HUES48 (cell line): ENCODE data around the gene ASB1.
"Not testable (repeated sequence)": the region's sequence is repeated elsewhere in the genome, so short reads cannot be mapped to it uniquely, and the experiment has no call there.

Source experiments
- H3K27ac ChIP-seq: one replicate; pipeline ENCODE4 v1.7.0; 2013; ENCODE audit warnings: low read depth, low read length, inconsistent platforms
- H3K27me3 ChIP-seq: 2 replicates; pipeline ENCODE4 v1.6.1; 2013; ENCODE audit warnings: mild to moderate bottlenecking, low read length; ENCODE audit not compliant: control insufficient read depth, insufficient read depth
- H3K36me3 ChIP-seq: 2 replicates; pipeline ENCODE4 v1.6.1; 2013; ENCODE audit warnings: low read length; ENCODE audit not compliant: control insufficient read depth, insufficient read depth
- H3K4me1 ChIP-seq: 2 replicates; pipeline ENCODE4 v1.6.1; 2013; ENCODE audit warnings: mild to moderate bottlenecking, low read length; ENCODE audit not compliant: control insufficient read depth, insufficient read depth
- H3K4me3 ChIP-seq: 2 replicates; pipeline ENCODE4 v1.5.1; 2013; ENCODE audit warnings: mild to moderate bottlenecking, low read depth, low read length
- H3K9ac ChIP-seq: 2 replicates; pipeline ENCODE4 v1.6.1; 2013; ENCODE audit warnings: mild to moderate bottlenecking, low read depth, low read length, moderate library complexity
- H3K9me3 ChIP-seq: 2 replicates; pipeline ENCODE4 v1.6.1; 2013; ENCODE audit warnings: low read length; ENCODE audit not compliant: control insufficient read depth, insufficient read depth

The ASB1 gene

GRCh38 chr2:238434846-238435751, 8.4 kb downstream of the ASB1 start:
- Histone ChIP-seq H3K4me3 (no peak overlapping the region), H3K27ac (no peak overlapping the region), H3K4me1 (no peaks in the 10 kb centered on the region), H3K36me3 (peaks cover 77% of the 10 kb centered on the region), H3K9me3 (no peaks in the 10 kb centered on the region), H3K27me3 (no peaks in the 10 kb centered on the region), H3K9ac (no peak overlapping the region)

GRCh38 chr2:238435752-238436096, 9.0 kb downstream of the ASB1 start:
- Histone ChIP-seq H3K9ac (no peak overlapping the region), H3K9me3 (no peaks in the 10 kb centered on the region), H3K4me1 (no peaks in the 10 kb centered on the region), H3K27ac (no peak overlapping the region), H3K4me3 (no peak overlapping the region), H3K27me3 (no peaks in the 10 kb centered on the region), H3K36me3 (peaks cover 77% of the 10 kb centered on the region)

- Histone ChIP-seq H3K4me1 (no peaks in the 10 kb centered on the region), H3K27me3 (no peaks in the 10 kb centered on the region), H3K36me3 (peaks cover 66% of the 10 kb centered on the region), H3K9ac (no peak overlapping the region), H3K4me3 (no peak overlapping the region), H3K27ac (no peak overlapping the region), H3K9me3 (no peaks in the 10 kb centered on the region)
These were observed 12.4 kb downstream of the ASB1 start for GRCh38 chr2:238438856-238439849.

- no peak overlapping the region for H3K9ac ChIP-seq
- peaks cover 66% of the 10 kb centered on the region for H3K36me3 ChIP-seq
- H3K27ac ChIP-seq = no peak overlapping the region
- H3K27me3 ChIP-seq = no peaks in the 10 kb centered on the region
- H3K4me3 ChIP-seq = no peak overlapping the region
- H3K9me3 ChIP-seq = no peaks in the 10 kb centered on the region
- H3K4me1 ChIP-seq = no peaks in the 10 kb centered on the region
These were observed 13.2 kb downstream of the ASB1 start for GRCh38 chr2:238439917-238440316.

GRCh38 chr2:238440331-238440730, 13.6 kb downstream of the ASB1 start:
- H3K27ac ChIP-seq = no peak overlapping the region
- H3K27me3 ChIP-seq = no peaks in the 10 kb centered on the region
- H3K4me1 ChIP-seq = no peaks in the 10 kb centered on the region
- H3K36me3 ChIP-seq = peaks cover 66% of the 10 kb centered on the region
- H3K4me3 ChIP-seq = no peak overlapping the region
- no peaks in the 10 kb centered on the region for H3K9me3 ChIP-seq
- H3K9ac ChIP-seq = no peak overlapping the region

GRCh38 chr2:238440767-238441166, 14.0 kb downstream of the ASB1 start:
- H3K4me1 ChIP-seq = no peaks in the 10 kb centered on the region
- H3K27me3 ChIP-seq = no peaks in the 10 kb centered on the region
- no peak overlapping the region for H3K9ac ChIP-seq
- H3K36me3 ChIP-seq = peaks cover 66% of the 10 kb centered on the region
- H3K9me3 ChIP-seq = no peaks in the 10 kb centered on the region
- H3K4me3 ChIP-seq = no peak overlapping the region
- no peak overlapping the region for H3K27ac ChIP-seq

GRCh38 chr2:238441262-238442114, 14.8 kb downstream of the ASB1 start:
- no peak overlapping the region for H3K27ac ChIP-seq
- H3K27me3 ChIP-seq = no peaks in the 10 kb centered on the region
- no peak overlapping the region for H3K4me3 ChIP-seq
- H3K36me3 ChIP-seq = peaks cover 66% of the 10 kb centered on the region
- H3K4me1 ChIP-seq = no peaks in the 10 kb centered on the region
- H3K9me3 ChIP-seq = no peaks in the 10 kb centered on the region
- no peak overlapping the region for H3K9ac ChIP-seq

GRCh38 chr2:238442257-238442656, 15.5 kb downstream of the ASB1 start:
- not testable (repeated sequence) for H3K27ac ChIP-seq, H3K9me3 ChIP-seq, H3K4me1 ChIP-seq, H3K9ac ChIP-seq, H3K4me3 ChIP-seq, H3K27me3 ChIP-seq
- peaks cover 68% of the 10 kb centered on the region for H3K36me3 ChIP-seq

GRCh38 chr2:238444242-238444641, 17.5 kb downstream of the ASB1 start:
- Histone ChIP-seq H3K27ac (no peak overlapping the region), H3K9me3 (no peaks in the 10 kb centered on the region), H3K36me3 (peaks cover 72% of the 10 kb centered on the region), H3K4me3 (no peak overlapping the region), H3K9ac (no peak overlapping the region), H3K4me1 (no peaks in the 10 kb centered on the region), H3K27me3 (no peaks in the 10 kb centered on the region)

- H3K27ac ChIP-seq = no peak overlapping the region
- no peaks in the 10 kb centered on the region for H3K9me3 ChIP-seq
- H3K36me3 ChIP-seq = peaks cover 71% of the 10 kb centered on the region
- H3K4me1 ChIP-seq = no peaks in the 10 kb centered on the region
- no peaks in the 10 kb centered on the region for H3K27me3 ChIP-seq
- no peak overlapping the region for H3K4me3 ChIP-seq
- H3K9ac ChIP-seq = no peak overlapping the region
These were observed 18.9 kb downstream of the ASB1 start for GRCh38 chr2:238445409-238446190.
